HepG2 (cell line): ENCODE data around the gene CYP17A1. TPM values are rescaled to one million over a fixed set of nuclear protein-coding genes. Genes with fewer than 3 reads are reported as not detected.

Source experiments
- CHCHD3 ChIP-seq: sonication (generic); formaldehyde crosslinking; IDR thresholded peaks from 2 replicates; pipeline ENCODE4 v1.8.0; 2022; ENCODE audit warnings: mild to moderate bottlenecking, missing genetic modification reagents, moderate library complexity
- HOXD1 ChIP-seq: sonication (generic); formaldehyde crosslinking; IDR thresholded peaks from 2 replicates; pipeline ENCODE4 v1.5.0; 2020; ENCODE audit warnings: missing genetic modification reagents
- KLF12 ChIP-seq: sonication (generic); formaldehyde crosslinking; IDR thresholded peaks from 2 replicates; pipeline ENCODE4 v1.4.0; 2020; ENCODE audit warnings: missing genetic modification reagents, borderline replicate concordance
- KLF13 ChIP-seq: sonication (generic); formaldehyde crosslinking; IDR thresholded peaks from 2 replicates; pipeline ENCODE4 v1.4.0; 2020; ENCODE audit warnings: mild to moderate bottlenecking, missing genetic modification reagents
- MEF2D ChIP-seq: sonication (generic); formaldehyde crosslinking; IDR thresholded peaks from 2 replicates; pipeline ENCODE4 v1.5.1; 2020; ENCODE audit warnings: mild to moderate bottlenecking, missing genetic modification reagents
- NFKB2 ChIP-seq: sonication (generic); formaldehyde crosslinking; IDR thresholded peaks from 2 replicates; pipeline ENCODE4 v1.4.0; 2020; ENCODE audit warnings: missing genetic modification reagents, borderline replicate concordance
- RFX5 ChIP-seq: IDR thresholded peaks from 2 replicates; pipeline ENCODE4 v1.6.1; 2011; ENCODE audit warnings: low read depth, low read length, improper control_type of control experiment
- SNAPC4 ChIP-seq: sonication (generic); formaldehyde crosslinking; IDR thresholded peaks from 2 replicates; pipeline ENCODE4 v1.4.0; 2020; ENCODE audit warnings: mild to moderate bottlenecking, missing genetic modification reagents
- SP1 ChIP-seq, 2 experiments: fragments of 450-650 bp in 1 of 2; sonication (generic) in 1 of 2; formaldehyde crosslinking in 1 of 2; IDR thresholded peaks; 2 replicates each; pipeline versions ENCODE4 v1.4.0 to v1.6.1; 2016 to 2020; ENCODE audit warnings: missing genetic modification reagents in 1 of 2
- SSRP1 ChIP-seq: IDR thresholded peaks from 2 replicates; pipeline ENCODE4 v1.6.1; 2016; ENCODE audit warnings: control low read depth
- SUZ12 ChIP-seq: fragments of 150-350 bp; IDR thresholded peaks from 2 replicates; pipeline ENCODE4 v1.6.1; 2014; ENCODE audit warnings: low read depth, low read length
- ZBTB7A ChIP-seq: sonication (generic); formaldehyde crosslinking; IDR thresholded peaks from 2 replicates; pipeline ENCODE4 v1.8.0; 2022; ENCODE audit warnings: mild to moderate bottlenecking, missing genetic modification reagents
- ZFP82 ChIP-seq: sonication (generic); formaldehyde crosslinking; IDR thresholded peaks from 2 replicates; pipeline ENCODE4 v1.5.1; 2020; ENCODE audit warnings: mild to moderate bottlenecking, missing genetic modification reagents, borderline replicate concordance
- ZNF224 ChIP-seq: sonication (generic); formaldehyde crosslinking; IDR thresholded peaks from 2 replicates; pipeline ENCODE4 v1.5.0; 2020; ENCODE audit warnings: mild to moderate bottlenecking, missing genetic modification reagents
- ZNF678 ChIP-seq: sonication (generic); formaldehyde crosslinking; IDR thresholded peaks from 2 replicates; pipeline ENCODE4 v1.4.0; 2020; ENCODE audit warnings: mild to moderate bottlenecking, missing genetic modification reagents
- polyA plus RNA-seq, 8 experiments: library from polyadenylated mRNA; depleted of rRNA in 3 of 8; stranded (reverse) in 7 of 8; unstranded in 1 of 8; fragments of >200 nt; fragmentation: Illumina TruSeq in 4 of 8; extraction: Trizol in 4 of 8; gene quantifications; 2 replicates each; pipeline versions ENCODE4 v1.2.1 to v1.2.3, GENCODE V29; 2011 to 2016; ENCODE audit warnings: low read depth in 4 of 8, missing spikeins in 1 of 8, mixed read lengths in 1 of 8; ENCODE audit not compliant: insufficient read depth in 1 of 8
- total RNA-seq, 5 experiments: library from RNA; depleted of rRNA; stranded (reverse); fragments of >200 nt; fragmentation: Illumina TruSeq; extraction: Trizol; gene quantifications; 2 replicates each; pipeline ENCODE4 v1.2.3, GENCODE V29; 2016; ENCODE audit warnings: low read depth in 1 of 5
- TF ChIP-seq, protein P1 (sequence below): IDR thresholded peaks from 2 replicates; pipeline ENCODE4 v1.6.1; 2012; ENCODE audit warnings: low read length, improper control_type of control experiment
- TF ChIP-seq, protein P2 (sequence below): sonication (generic); formaldehyde crosslinking; IDR thresholded peaks from 2 replicates; pipeline ENCODE4 v1.4.0; 2020; ENCODE audit warnings: mild to moderate bottlenecking, low read depth, missing genetic modification reagents
- TF ChIP-seq, protein P3 (sequence below): IDR thresholded peaks from 2 replicates; pipeline ENCODE4 v1.6.1; 2016; ENCODE audit warnings: low read depth

The CYP17A1 gene
- total and polyA plus RNA-seq, 2 of the 13 experiments (the other 11 are each of a cell fraction or from before 2014, with no cell fraction given) = 0.13 to 1.1 TPM

GRCh38 chr10:102814873-102815661 lies 22.1 kb downstream of the CYP17A1 start (continued):
- TF ChIP-seq SNAPC4 (CRISPR knock-in tag) = no peak
- no peak for TF ChIP-seq ZBTB7A (CRISPR knock-in tag)
- no peak for TF ChIP-seq RFX5
- no peak for TF ChIP-seq CHCHD3 (CRISPR knock-in tag)
- no peak for TF ChIP-seq SP1 (IDR thresholded peaks at IDR 0.05)
- no peak for TF ChIP-seq SP1 (CRISPR knock-in tag; IDR thresholded peaks at IDR 0.05)
- TF ChIP-seq, protein P1, sequence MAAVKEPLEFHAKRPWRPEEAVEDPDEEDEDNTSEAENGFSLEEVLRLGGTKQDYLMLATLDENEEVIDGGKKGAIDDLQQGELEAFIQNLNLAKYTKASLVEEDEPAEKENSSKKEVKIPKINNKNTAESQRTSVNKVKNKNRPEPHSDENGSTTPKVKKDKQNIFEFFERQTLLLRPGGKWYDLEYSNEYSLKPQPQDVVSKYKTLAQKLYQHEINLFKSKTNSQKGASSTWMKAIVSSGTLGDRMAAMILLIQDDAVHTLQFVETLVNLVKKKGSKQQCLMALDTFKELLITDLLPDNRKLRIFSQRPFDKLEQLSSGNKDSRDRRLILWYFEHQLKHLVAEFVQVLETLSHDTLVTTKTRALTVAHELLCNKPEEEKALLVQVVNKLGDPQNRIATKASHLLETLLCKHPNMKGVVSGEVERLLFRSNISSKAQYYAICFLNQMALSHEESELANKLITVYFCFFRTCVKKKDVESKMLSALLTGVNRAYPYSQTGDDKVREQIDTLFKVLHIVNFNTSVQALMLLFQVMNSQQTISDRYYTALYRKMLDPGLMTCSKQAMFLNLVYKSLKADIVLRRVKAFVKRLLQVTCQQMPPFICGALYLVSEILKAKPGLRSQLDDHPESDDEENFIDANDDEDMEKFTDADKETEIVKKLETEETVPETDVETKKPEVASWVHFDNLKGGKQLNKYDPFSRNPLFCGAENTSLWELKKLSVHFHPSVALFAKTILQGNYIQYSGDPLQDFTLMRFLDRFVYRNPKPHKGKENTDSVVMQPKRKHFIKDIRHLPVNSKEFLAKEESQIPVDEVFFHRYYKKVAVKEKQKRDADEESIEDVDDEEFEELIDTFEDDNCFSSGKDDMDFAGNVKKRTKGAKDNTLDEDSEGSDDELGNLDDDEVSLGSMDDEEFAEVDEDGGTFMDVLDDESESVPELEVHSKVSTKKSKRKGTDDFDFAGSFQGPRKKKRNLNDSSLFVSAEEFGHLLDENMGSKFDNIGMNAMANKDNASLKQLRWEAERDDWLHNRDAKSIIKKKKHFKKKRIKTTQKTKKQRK = no peak
- TF ChIP-seq SSRP1 (CRISPR knock-in tag) = peak; percentile 97; the same call in 1 of the 2 replicates
- 0 out of 2 replicates have a peak, but pooled peaks have one; percentile 48 for TF ChIP-seq HOXD1 (CRISPR knock-in tag)
- TF ChIP-seq ZFP82 = no peak
- TF ChIP-seq KLF12 (CRISPR knock-in tag) = no peak
- no peak for TF ChIP-seq KLF13 (CRISPR knock-in tag)
- TF ChIP-seq, protein P2, sequence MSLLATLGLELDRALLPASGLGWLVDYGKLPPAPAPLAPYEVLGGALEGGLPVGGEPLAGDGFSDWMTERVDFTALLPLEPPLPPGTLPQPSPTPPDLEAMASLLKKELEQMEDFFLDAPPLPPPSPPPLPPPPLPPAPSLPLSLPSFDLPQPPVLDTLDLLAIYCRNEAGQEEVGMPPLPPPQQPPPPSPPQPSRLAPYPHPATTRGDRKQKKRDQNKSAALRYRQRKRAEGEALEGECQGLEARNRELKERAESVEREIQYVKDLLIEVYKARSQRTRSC = 0 out of 2 replicates have a peak, but pooled peaks have one; percentile 25
- no peak for TF ChIP-seq SUZ12
- 0 out of 2 replicates have a peak, but pooled peaks have one; percentile 37 for TF ChIP-seq MEF2D (CRISPR knock-in tag)
- TF ChIP-seq ZNF224 = 0 out of 2 replicates have a peak, but pooled peaks have one; percentile 63
- no peak for TF ChIP-seq ZNF678 (CRISPR knock-in tag)
- no peak; the same call in 1 of the 2 replicates for TF ChIP-seq NFKB2 (CRISPR knock-in tag)
- TF ChIP-seq, protein P3, sequence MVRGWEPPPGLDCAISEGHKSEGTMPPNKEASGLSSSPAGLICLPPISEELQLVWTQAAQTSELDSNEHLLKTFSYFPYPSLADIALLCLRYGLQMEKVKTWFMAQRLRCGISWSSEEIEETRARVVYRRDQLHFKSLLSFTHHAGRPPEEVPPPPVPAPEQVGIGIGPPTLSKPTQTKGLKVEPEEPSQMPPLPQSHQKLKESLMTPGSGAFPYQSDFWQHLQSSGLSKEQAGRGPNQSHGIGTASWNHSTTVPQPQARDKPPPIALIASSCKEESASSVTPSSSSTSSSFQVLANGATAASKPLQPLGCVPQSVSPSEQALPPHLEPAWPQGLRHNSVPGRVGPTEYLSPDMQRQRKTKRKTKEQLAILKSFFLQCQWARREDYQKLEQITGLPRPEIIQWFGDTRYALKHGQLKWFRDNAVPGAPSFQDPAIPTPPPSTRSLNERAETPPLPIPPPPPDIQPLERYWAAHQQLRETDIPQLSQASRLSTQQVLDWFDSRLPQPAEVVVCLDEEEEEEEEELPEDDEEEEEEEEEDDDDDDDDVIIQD (CRISPR knock-in tag) = peak; percentile 31
